ENCODE results near the gene CHCHD3.
A peak's percentile ranks its signal among the peaks of the same experiment; 100 is the strongest.

CHCHD3 gene

DNA sequence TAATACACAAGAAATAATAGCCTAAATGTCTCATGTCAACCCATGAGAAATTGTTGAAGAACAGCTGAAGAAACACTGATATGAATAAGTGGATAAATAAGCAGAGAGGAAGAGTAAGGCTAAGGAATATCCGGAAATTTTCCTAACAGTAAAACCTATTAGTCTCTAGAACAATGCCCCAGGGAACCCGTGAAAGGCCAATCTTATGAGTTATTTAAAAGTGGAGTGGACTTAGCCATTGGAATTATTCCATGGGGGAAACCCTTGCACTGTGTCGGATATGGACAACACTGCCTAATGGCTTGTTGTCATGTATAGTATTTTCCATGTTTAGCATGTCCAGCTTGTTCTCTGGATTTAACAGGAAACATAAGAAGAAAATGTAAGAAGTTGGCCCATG is 288.4 kb downstream of the CHCHD3 start:
- peaks cover 20% of the 10 kb centered on the region for H3K36me3 Mint-ChIP-seq
- CTCF ChIA-PET, result interaction anchor here (0.9 kb wide), 1 partner anchor 15 kb away, joined by 3 read pairs; no protein-coding TSS in a partner anchor
- no peaks in the 10 kb centered on the region for H3K27me3 Mint-ChIP-seq
- H3K9me3 Mint-ChIP-seq, result no peaks in the 10 kb centered on the region
- H3K4me1 Mint-ChIP-seq, result no peaks in the 10 kb centered on the region
- no peak overlapping the region for H3K4me3 Mint-ChIP-seq
- H3K27ac Mint-ChIP-seq, result no peak overlapping the region
- DNase-seq, result no peak

- H3K9me3 Mint-ChIP-seq, result no peaks in the 10 kb centered on the region
- no peak overlapping the region for H3K27ac Mint-ChIP-seq
- peaks cover 17% of the 10 kb centered on the region for H3K36me3 Mint-ChIP-seq
- DNase-seq, result no peak
- no peaks in the 10 kb centered on the region for H3K27me3 Mint-ChIP-seq
- H3K4me1 Mint-ChIP-seq, result no peaks in the 10 kb centered on the region
- H3K4me3 Mint-ChIP-seq, result no peak overlapping the region
- CTCF ChIA-PET, result interaction anchor here (1.4 kb wide), 1 partner anchor 397 kb away, joined by 3 read pairs; no protein-coding TSS in a partner anchor
These were observed 290.9 kb downstream of the CHCHD3 start for GRCh38 chr7:132791036-132791435.

DNA sequence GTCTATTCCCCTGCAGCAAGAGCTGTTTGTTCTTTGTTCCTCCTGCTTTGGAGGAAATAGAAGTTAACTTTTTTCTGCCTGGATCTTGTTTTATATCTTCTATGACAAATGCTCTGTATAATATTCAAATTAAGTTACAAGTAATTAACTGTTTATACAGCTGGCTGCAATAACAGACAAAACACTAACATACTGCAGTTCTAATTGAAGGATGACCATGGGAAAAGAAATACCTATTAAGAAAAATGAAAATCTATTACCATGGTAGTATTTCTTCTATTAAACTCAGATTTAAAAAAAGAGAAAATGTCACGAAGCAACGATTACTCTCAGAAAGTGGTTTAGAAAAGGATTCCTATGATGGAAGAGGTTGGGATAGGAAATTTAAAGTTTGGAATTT is 291.8 kb downstream of the CHCHD3 start:
- no peaks in the 10 kb centered on the region for H3K27me3 Mint-ChIP-seq
- CTCF ChIA-PET, result no interaction called here
- H3K36me3 Mint-ChIP-seq, result peaks cover 18% of the 10 kb centered on the region
- DNase-seq, result no peak
- H3K27ac Mint-ChIP-seq, result no peak overlapping the region
- no peaks in the 10 kb centered on the region for H3K4me1 Mint-ChIP-seq
- no peaks in the 10 kb centered on the region for H3K9me3 Mint-ChIP-seq
- H3K4me3 Mint-ChIP-seq, result no peak overlapping the region

GRCh38 chr7:132789281-132789680 is 292.6 kb downstream of the CHCHD3 start:
- CTCF ChIA-PET, result no interaction called here

DNA sequence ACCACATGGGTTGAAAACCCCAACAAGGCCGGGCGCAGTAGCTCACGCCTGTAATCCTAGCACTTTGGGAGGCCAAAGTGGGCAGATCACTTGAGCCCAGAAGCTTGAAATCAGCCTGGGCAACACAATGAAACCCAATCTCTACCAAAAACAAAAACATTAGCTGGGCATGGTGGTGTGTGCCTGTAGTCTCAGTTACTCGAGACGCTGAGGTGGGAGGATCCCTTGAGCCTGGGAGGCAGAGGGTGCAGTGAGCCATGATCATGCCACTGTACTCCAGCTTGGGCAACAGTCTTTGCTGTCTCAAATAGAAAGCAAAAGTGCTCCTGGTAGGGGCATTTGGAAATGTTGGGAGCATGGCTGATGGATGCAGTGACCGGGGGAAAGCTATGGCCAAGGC is 296.0 kb downstream of the CHCHD3 start:
- H3K27ac Mint-ChIP-seq, result no peak overlapping the region
- H3K36me3 Mint-ChIP-seq, result peaks cover 22% of the 10 kb centered on the region
- CTCF ChIA-PET, result no interaction called here

More at GRCh38 chr7:132789281-132789680, 292.6 kb downstream of the CHCHD3 start:
- peaks cover 23% of the 10 kb centered on the region for H3K36me3 Mint-ChIP-seq
- H3K9me3 Mint-ChIP-seq, result no peaks in the 10 kb centered on the region
- H3K27ac Mint-ChIP-seq, result no peak overlapping the region
- no peaks in the 10 kb centered on the region for H3K27me3 Mint-ChIP-seq
- no peak for DNase-seq
- no peaks in the 10 kb centered on the region for H3K4me1 Mint-ChIP-seq
- H3K4me3 Mint-ChIP-seq, result no peak overlapping the region

DNA sequence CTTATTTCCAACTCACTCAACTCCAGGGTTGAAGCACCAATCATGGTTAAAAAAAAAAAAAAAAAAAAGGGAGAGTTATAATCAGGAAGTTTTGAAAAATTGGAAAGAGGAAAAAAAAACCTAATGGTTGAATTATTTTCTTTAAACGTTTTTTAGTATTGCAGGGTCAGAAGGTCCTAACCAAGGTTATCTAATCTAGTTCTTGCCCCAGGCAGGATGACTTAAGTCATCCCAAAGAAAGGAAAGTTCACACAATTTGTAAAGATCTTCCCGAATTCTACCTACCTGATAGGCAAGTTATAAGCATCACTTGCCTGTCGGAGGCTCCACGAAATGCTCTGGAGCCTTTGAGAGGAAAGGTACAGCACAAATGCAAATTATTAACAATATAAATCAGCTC is 297.5 kb downstream of the CHCHD3 start:
- no peaks in the 10 kb centered on the region for H3K9me3 Mint-ChIP-seq
- CTCF ChIA-PET, result no interaction called here
- H3K27me3 Mint-ChIP-seq, result no peaks in the 10 kb centered on the region
- H3K27ac Mint-ChIP-seq, result no peak overlapping the region
- no peaks in the 10 kb centered on the region for H3K4me1 Mint-ChIP-seq
- DNase-seq, result no peak
- H3K4me3 Mint-ChIP-seq, result no peak overlapping the region
- H3K36me3 Mint-ChIP-seq, result peaks cover 16% of the 10 kb centered on the region

More for the DNA sequence above, 296.0 kb downstream of the CHCHD3 start:
- no peaks in the 10 kb centered on the region for H3K4me1 Mint-ChIP-seq
- no peaks in the 10 kb centered on the region for H3K27me3 Mint-ChIP-seq
- DNase-seq, result no peak
- no peaks in the 10 kb centered on the region for H3K9me3 Mint-ChIP-seq
- no peak overlapping the region for H3K4me3 Mint-ChIP-seq

DNA sequence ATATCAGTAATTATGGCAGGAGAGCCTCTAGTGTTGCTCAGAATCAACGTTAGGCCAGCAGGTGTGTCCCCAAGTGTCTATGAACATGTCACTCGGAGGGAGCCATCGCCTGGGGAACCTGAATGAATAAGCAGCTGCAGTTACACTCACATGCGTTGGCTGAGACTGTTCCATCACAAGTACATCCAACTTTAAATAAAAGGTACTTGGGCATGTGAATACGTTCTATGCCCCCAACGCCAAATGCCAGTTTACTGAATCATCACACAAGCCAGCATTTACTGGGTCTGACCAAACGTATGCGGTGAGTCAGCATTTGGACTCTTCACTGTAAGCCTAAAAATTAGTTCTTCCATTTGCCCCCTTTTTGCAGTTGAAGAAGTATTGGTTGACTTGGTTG is 298.1 kb downstream of the CHCHD3 start:
- H3K27me3 Mint-ChIP-seq, result no peaks in the 10 kb centered on the region
- DNase-seq, result no peak
- no peaks in the 10 kb centered on the region for H3K4me1 Mint-ChIP-seq
- peaks cover 16% of the 10 kb centered on the region for H3K36me3 Mint-ChIP-seq
- no peaks in the 10 kb centered on the region for H3K9me3 Mint-ChIP-seq
- no peak overlapping the region for H3K4me3 Mint-ChIP-seq
- no peak overlapping the region for H3K27ac Mint-ChIP-seq
- CTCF ChIA-PET, result no interaction called here

DNA sequence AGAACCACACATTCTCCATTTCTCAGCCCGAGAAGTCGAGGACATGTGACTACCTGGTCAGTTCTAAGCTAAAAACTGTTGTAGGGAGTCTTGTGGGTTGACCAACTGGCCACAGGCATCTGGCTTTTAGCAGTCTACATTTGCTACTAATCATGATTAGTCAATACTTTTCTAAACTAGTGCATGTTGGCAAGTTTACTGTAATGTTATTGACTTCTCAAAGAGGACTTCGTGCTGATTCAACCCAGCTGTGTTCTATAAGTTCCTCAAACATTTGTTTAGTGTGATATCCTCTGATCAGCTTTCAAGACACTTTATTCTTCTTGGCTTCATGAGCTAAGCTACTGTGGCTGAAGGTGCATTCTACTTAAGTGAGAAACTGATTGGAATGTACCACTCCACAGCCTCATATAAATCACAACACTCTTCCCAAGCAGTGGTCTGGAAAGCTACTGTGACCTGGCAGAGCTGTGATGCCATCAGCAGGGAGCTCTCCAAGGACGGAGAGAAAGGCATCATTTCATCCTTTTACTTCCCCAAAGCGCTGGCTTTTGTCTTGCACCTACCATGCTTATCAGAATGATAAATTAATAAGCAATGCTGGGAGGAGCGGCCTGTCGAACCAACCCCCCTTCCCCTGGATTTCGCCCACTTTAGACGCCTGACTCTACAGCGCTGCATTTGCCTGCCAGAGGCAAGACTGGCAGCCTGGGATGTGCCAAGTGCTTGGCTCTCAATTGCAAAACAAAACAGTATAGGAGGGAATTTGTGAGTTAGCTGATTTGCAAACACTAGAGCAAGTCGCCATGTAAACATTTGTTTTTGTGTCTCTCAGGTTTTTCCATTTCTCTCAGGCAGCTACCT is 298.9 kb downstream of the CHCHD3 start:
- no peak for DNase-seq
- CTCF ChIA-PET, result no interaction called here
- Mint-ChIP-seq H3K27me3 (no peaks in the 10 kb centered on the region), H3K4me3 (no peak overlapping the region), H3K27ac (no peak overlapping the region), H3K4me1 (no peaks in the 10 kb centered on the region), H3K9me3 (no peaks in the 10 kb centered on the region), H3K36me3 (peaks cover 16% of the 10 kb centered on the region)

GRCh38 chr7:132780822-132781221 is 301.1 kb downstream of the CHCHD3 start:
- CTCF ChIA-PET, result no interaction called here
- Mint-ChIP-seq H3K27ac (no peak overlapping the region), H3K4me1 (peaks cover 7% of the 10 kb centered on the region), H3K27me3 (peaks cover 4% of the 10 kb centered on the region), H3K4me3 (no peak overlapping the region), H3K36me3 (peaks cover 12% of the 10 kb centered on the region), H3K9me3 (no peaks in the 10 kb centered on the region)
- DNase-seq, result no peak

DNA sequence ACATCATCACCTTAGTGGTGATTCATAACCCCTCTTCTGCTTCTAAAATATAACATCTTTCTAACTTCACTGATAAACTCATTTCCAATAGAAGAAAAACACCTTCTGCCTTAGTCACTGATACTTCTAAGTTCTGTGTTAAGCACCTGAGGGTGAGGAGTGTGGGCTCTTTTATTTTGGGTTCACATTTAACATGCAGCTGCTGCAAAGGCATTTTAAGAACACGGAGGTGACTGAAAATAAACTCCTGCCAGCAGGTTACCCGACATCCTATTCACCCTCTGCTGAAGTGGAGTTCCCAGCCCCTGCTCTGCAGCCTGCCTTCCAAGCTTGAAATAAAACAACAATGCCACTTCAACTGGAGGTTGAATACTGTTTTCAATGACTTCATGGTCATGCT is 302.7 kb downstream of the CHCHD3 start:
- Mint-ChIP-seq H3K9me3 (no peaks in the 10 kb centered on the region), H3K27ac (no peak overlapping the region), H3K36me3 (peaks cover 2% of the 10 kb centered on the region), H3K4me3 (no peak overlapping the region), H3K4me1 (peaks cover 7% of the 10 kb centered on the region), H3K27me3 (peaks cover 4% of the 10 kb centered on the region)
- CTCF ChIA-PET, result interaction anchor here (1.0 kb wide), 1 partner anchor 14 kb away, joined by 3 read pairs; no protein-coding TSS in a partner anchor
- no peak for DNase-seq

- CTCF ChIA-PET, result interaction anchor here (1.0 to 1.7 kb wide), 2 partner anchors 14 to 198 kb away, joined by 3 to 4 read pairs; no protein-coding TSS in a partner anchor
- DNase-seq, result no peak
- Mint-ChIP-seq H3K36me3 (no peaks in the 10 kb centered on the region), H3K27me3 (peaks cover 4% of the 10 kb centered on the region), H3K4me3 (no peak overlapping the region), H3K4me1 (peaks cover 7% of the 10 kb centered on the region), H3K9me3 (no peaks in the 10 kb centered on the region), H3K27ac (no peak overlapping the region)
These were observed 303.1 kb downstream of the CHCHD3 start for GRCh38 chr7:132778761-132779160.

DNA sequence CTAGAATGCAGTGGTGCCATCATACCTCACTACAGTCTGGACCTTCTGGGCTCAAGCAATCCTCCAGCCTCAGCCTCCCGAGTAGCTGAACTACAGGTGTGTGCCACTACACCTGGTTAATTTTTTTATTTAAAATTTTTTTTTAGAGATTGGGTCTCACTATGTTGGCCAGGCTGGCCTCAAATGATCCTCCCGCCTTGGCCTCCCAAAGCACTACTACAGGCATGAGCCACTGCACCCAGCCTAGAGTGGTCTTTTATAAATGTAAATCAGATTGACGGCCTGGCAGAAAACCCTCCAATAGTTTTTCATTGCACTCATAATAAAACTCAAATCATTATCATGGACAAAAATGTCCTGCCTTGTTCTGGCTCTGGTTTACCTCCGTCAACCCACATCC is 303.9 kb downstream of the CHCHD3 start:
- Mint-ChIP-seq H3K9me3 (no peaks in the 10 kb centered on the region), H3K4me1 (peaks cover 7% of the 10 kb centered on the region), H3K4me3 (no peak overlapping the region), H3K27me3 (peaks cover 4% of the 10 kb centered on the region), H3K27ac (no peak overlapping the region), H3K36me3 (no peaks in the 10 kb centered on the region)
- CTCF ChIA-PET, result interaction anchor here (1.7 kb wide), 1 partner anchor 197 kb away, joined by 4 read pairs; no protein-coding TSS in a partner anchor
- no peak for DNase-seq

- H3K27ac Mint-ChIP-seq, result peak overlapping the region; percentile 11
- no peak overlapping the region for H3K4me3 Mint-ChIP-seq
- no peaks in the 10 kb centered on the region for H3K36me3 Mint-ChIP-seq
- H3K27me3 Mint-ChIP-seq, result peaks cover 4% of the 10 kb centered on the region
- peaks cover 7% of the 10 kb centered on the region for H3K4me1 Mint-ChIP-seq
- H3K9me3 Mint-ChIP-seq, result no peaks in the 10 kb centered on the region
- CTCF ChIA-PET, result interaction anchor here (1.7 kb wide), 1 partner anchor 197 kb away, joined by 4 read pairs; no protein-coding TSS in a partner anchor
- no peak for DNase-seq
These were observed 304.5 kb downstream of the CHCHD3 start for GRCh38 chr7:132777414-132777813.

GRCh38 chr7:132776048-132776620 is 305.8 kb downstream of the CHCHD3 start:
- H3K9me3 Mint-ChIP-seq, result no peaks in the 10 kb centered on the region
- H3K4me1 Mint-ChIP-seq, result peaks cover 15% of the 10 kb centered on the region
- H3K36me3 Mint-ChIP-seq, result no peaks in the 10 kb centered on the region
- no peak overlapping the region for H3K4me3 Mint-ChIP-seq
- no peak overlapping the region for H3K27ac Mint-ChIP-seq
- CTCF ChIA-PET, result no interaction called here
- H3K27me3 Mint-ChIP-seq, result peaks cover 4% of the 10 kb centered on the region
- DNase-seq, result no peak

DNA sequence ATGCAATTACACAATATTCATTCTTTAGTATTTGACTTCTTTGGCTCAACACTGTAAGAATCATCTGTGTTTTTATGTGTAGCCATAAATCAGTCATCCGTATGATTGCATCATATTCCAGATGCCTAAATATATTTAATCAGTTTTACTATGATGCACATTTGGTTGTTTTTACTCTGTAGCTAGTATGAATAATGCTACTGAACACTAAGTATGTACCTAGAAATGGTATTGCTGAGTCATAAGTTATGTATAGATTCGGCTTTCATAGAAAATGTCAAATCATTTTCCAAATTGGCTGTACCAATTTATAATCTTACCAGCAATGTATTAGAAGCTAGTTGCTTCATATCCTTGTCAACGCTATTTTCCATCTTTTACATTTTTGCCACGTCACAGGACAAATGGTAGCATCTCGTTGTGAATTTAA is 308.3 kb downstream of the CHCHD3 start:
- Mint-ChIP-seq H3K27me3 (peaks cover 4% of the 10 kb centered on the region), H3K4me1 (peaks cover 26% of the 10 kb centered on the region), H3K36me3 (peaks cover 15% of the 10 kb centered on the region), H3K4me3 (no peak overlapping the region), H3K27ac (no peak overlapping the region), H3K9me3 (peaks cover 18% of the 10 kb centered on the region)
- no peak for DNase-seq
- CTCF ChIA-PET, result interaction anchor here (1.0 kb wide), 1 partner anchor 456 kb away, joined by 3 read pairs; no protein-coding TSS in a partner anchor
